Body of pancreas (tissue), 4 donors: Measurements from ENCODE around the gene UBXN6.

Source experiments
- CTCF ChIP-seq, 7 experiments: fragments of 450-650 bp in 4 of 7; fragments of 200-600 bp in 3 of 7; sonication (generic) in 3 of 7; IDR thresholded peaks; one replicate each; pipeline ENCODE4 v1.5.1; 2016 to 2019; ENCODE audit warnings: antibody characterized with exemption in 7 of 7
- POLR2A ChIP-seq, 3 donors: fragments of 450-650 bp; IDR thresholded peaks; one replicate each; pipeline ENCODE4 v1.6.1; 2016; ENCODE audit warnings: antibody characterized with exemption in 3 of 3, mild to moderate bottlenecking in 2 of 3

GRCh38 chr19:4430760-4431159 is 26.8 kb downstream of the UBXN6 start:
- TF ChIP-seq CTCF (IDR thresholded peaks at IDR 0.05) (no peak), POLR2A (IDR thresholded peaks at IDR 0.05) (no peak)
